Right atrium auricular region (tissue), 2 donors: ENCODE data around the gene XRCC5. TPM values are rescaled to one million over a fixed set of nuclear protein-coding genes. Genes with fewer than 3 reads are reported as not detected.

ENCODE experiments used
- DNase-seq: peaks from one replicate; pipeline ENCODE4 v3.0.0-alpha.2; 2019; ENCODE audit warnings: low spot score
- H3K27ac ChIP-seq, 2 donors: fragments of 200-600 bp; sonication (generic); 1 replicate in 1 of 2; 2 replicates in 1 of 2; pipeline ENCODE4 v1.5.1; 2016 to 2019
- H3K27me3 ChIP-seq, 2 donors: fragments of 200-600 bp; sonication (generic); one replicate each; pipeline versions ENCODE4 v1.5.1 to v1.6.0; 2017 to 2019
- H3K36me3 ChIP-seq: fragments of 200-600 bp; sonication (generic); one replicate; pipeline ENCODE4 v1.5.1; 2016
- H3K4me1 ChIP-seq, 2 donors: fragments of 200-600 bp; sonication (generic); one replicate each; pipeline versions ENCODE4 v1.5.1 to v1.6.0; 2017 to 2019
- H3K4me3 ChIP-seq, 2 donors: fragments of 200-600 bp; sonication (generic); 1 replicate in 1 of 2; 2 replicates in 1 of 2; pipeline ENCODE4 v1.5.1; 2017 to 2019; ENCODE audit warnings: mild to moderate bottlenecking in 1 of 2, moderate library complexity in 1 of 2
- H3K9me3 ChIP-seq, 2 donors: fragments of 200-600 bp; sonication (generic); one replicate each; pipeline ENCODE4 v1.5.1; 2019
- total RNA-seq, 2 donors: library from RNA; depleted of rRNA; stranded (reverse); fragments of >200 nt; gene quantifications; one replicate each; pipeline ENCODE4 v1.1.0, GENCODE V29; 2016
- TF ChIP-seq, protein P1 (sequence below), 2 donors: fragments of 200-600 bp; sonication (generic); IDR thresholded peaks; one replicate each; pipeline ENCODE4 v1.5.1; 2019; ENCODE audit warnings: antibody characterized with exemption in 2 of 2

Gene XRCC5
- total RNA-seq, 2 donors from 2014 or later, result 89.9 to 93.7 TPM

DNA sequence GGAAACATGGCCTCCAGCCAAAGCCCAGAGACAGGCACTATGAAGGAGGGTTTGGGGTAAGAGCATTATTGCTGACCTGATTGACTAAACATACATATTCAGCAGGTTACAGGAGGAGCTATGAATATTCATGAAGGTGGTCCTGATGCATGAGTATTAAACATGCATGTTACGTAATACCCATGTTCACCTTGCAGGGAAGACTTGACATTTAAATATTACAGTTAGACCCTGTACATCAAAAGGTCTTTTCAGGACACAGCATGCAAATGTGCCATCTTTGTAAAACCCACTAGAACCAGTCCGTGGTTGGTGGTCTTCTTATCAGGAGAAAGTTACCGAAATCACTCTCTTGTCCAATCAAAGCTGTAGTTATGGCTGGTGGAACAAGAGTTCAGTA lies 59.9 kb downstream of the XRCC5 start:
- no peak for DNase-seq
- H3K36me3 ChIP-seq, result peaks cover 36% of the 10 kb centered on the region
- H3K4me1 ChIP-seq, result no peaks in the 10 kb centered on the region
- H3K27ac ChIP-seq, result no peak overlapping the region
- TF ChIP-seq, protein P1, sequence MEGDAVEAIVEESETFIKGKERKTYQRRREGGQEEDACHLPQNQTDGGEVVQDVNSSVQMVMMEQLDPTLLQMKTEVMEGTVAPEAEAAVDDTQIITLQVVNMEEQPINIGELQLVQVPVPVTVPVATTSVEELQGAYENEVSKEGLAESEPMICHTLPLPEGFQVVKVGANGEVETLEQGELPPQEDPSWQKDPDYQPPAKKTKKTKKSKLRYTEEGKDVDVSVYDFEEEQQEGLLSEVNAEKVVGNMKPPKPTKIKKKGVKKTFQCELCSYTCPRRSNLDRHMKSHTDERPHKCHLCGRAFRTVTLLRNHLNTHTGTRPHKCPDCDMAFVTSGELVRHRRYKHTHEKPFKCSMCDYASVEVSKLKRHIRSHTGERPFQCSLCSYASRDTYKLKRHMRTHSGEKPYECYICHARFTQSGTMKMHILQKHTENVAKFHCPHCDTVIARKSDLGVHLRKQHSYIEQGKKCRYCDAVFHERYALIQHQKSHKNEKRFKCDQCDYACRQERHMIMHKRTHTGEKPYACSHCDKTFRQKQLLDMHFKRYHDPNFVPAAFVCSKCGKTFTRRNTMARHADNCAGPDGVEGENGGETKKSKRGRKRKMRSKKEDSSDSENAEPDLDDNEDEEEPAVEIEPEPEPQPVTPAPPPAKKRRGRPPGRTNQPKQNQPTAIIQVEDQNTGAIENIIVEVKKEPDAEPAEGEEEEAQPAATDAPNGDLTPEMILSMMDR (IDR thresholded peaks at IDR 0.05), result no peak
- H3K27me3 ChIP-seq, result no peaks in the 10 kb centered on the region
- no peak overlapping the region for H3K4me3 ChIP-seq
- H3K9me3 ChIP-seq, result no peaks in the 10 kb centered on the region

DNA sequence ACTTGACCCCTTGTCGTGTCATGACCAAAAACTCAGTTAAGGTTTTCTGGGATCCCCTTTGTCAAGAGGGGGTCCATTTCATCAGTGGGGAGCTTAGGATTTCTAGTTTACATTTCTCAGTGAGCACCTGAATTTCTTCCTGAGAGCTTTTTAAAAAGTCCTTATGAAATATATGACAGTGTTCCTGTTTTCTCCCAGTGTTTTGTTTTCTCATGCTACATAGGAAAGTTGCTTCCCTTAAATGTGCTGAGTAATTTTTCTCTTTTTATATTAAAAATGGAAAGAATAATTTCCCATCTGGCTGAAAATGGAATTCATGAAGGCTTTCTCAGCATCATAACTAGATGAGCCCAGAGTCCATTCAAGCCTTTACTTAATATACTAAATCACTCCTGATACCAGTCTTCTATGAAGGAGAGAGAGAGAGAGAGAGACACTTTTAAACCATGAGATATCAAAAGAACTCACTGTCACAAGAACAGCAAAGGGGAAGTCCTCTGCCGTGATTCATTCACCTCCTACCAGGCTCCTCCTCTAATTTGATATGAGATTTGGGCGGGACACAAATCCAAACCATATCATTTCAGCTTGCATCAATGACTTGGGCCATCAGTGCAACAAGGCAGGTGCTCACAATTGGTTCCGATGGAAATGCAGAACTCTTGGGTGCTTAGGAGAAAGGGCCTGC lies 61.1 kb downstream of the XRCC5 start:
- H3K27ac ChIP-seq, result no peak overlapping the region
- no peak for DNase-seq
- no peaks in the 10 kb centered on the region for H3K4me1 ChIP-seq
- H3K27me3 ChIP-seq, result no peaks in the 10 kb centered on the region
- peaks cover 36% of the 10 kb centered on the region for H3K36me3 ChIP-seq
- TF ChIP-seq, protein P1 (IDR thresholded peaks at IDR 0.05), result no peak
- H3K4me3 ChIP-seq, result no peak overlapping the region
- H3K9me3 ChIP-seq, result no peaks in the 10 kb centered on the region

DNA sequence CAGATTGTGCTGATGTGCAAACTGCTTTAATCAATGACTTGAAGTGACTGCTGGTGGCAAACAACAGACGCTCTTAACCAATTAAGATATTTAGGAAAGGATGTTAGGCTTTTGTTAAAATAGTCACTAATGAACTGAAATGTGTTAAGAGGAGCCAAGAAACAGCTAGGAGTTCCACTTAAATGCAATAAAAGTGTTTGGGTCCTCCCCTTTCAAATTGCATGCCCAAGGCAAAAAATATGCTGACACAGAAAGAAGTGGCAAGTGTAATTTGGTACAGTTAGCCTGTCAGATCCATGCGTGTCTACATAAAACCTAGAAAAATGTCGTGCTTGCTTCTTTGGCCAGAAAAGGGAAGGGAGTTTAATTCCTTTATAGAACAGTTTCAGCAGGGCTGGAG lies 61.9 kb downstream of the XRCC5 start:
- Histone ChIP-seq H3K36me3 (peaks cover 38% of the 10 kb centered on the region), H3K27me3 (no peaks in the 10 kb centered on the region), H3K4me1 (no peaks in the 10 kb centered on the region), H3K27ac (no peak overlapping the region), H3K4me3 (no peak overlapping the region), H3K9me3 (no peaks in the 10 kb centered on the region)
- TF ChIP-seq, protein P1 (IDR thresholded peaks at IDR 0.05), result no peak
- no peak for DNase-seq

DNA sequence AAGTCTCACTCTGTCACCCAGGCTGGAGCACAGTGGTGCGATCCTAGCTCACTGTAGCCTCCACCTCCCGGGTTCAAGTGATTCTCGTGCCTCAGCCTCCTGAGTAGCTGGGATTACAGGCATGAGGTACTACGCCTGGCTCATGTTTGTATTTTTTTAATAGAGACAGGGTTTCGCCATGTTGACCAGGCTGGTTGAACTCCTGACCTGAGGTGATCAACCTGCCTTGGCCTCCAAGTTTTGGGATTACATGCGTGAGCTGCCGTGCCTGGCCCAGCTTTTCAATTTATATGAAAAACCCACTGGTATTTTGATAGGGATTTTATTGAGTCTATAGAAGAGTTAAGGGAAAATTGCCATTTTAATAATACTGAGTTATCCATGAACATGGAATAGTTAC lies 63.3 kb downstream of the XRCC5 start:
- TF ChIP-seq, protein P1 (IDR thresholded peaks at IDR 0.05), result no peak
- no peaks in the 10 kb centered on the region for H3K9me3 ChIP-seq
- no peaks in the 10 kb centered on the region for H3K4me1 ChIP-seq
- peaks cover 38% of the 10 kb centered on the region for H3K36me3 ChIP-seq
- H3K4me3 ChIP-seq, result no peak overlapping the region
- H3K27me3 ChIP-seq, result no peaks in the 10 kb centered on the region
- no peak for DNase-seq
- no peak overlapping the region for H3K27ac ChIP-seq

DNA sequence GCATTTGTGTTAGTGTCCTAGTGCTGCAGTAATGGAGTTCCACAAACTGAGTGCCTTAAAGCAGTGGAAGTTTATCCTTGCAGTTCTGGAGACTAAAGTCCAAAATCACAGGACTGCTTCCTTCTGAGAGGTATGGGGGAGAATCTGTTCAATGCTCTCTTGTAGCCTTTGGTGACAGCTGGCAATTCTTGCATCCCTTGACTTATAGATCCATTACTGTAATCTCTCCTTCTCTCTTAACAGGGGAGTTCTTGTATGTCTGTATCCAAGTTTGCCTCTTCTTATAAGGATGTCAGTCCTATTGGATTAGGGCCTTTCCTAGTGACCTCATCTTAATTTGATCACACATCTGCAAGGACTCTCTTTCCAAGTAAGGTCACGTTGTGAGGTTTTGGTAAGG lies 69.9 kb downstream of the XRCC5 start:
- TF ChIP-seq, protein P1 (IDR thresholded peaks at IDR 0.05), result no peak
- Histone ChIP-seq H3K4me3 (no peak overlapping the region), H3K36me3 (peaks cover 17% of the 10 kb centered on the region), H3K27me3 (no peaks in the 10 kb centered on the region), H3K27ac (no peak overlapping the region), H3K4me1 (no peaks in the 10 kb centered on the region), H3K9me3 (no peaks in the 10 kb centered on the region)
- no peak for DNase-seq

DNA sequence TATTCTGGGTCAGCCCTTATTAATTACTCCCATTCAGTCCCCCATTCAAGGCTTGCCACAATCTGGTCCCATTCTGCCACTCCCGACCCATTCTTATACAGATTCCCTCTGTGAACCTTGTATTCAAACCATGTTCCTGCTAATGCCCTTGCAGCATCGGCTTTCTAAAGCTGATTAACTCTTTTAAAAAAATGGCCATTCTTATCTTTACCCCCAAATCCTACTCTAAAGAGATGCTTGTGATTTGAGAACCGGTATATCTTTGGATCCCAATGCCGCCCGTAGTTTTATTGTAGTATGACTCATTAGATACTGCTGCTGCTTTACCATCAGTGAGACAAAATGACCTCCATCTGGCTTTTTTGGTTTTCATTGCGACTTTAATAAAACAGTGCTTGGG lies 72.2 kb downstream of the XRCC5 start:
- Histone ChIP-seq H3K4me1 (no peaks in the 10 kb centered on the region), H3K27ac (no peak overlapping the region), H3K27me3 (no peaks in the 10 kb centered on the region), H3K9me3 (no peaks in the 10 kb centered on the region), H3K4me3 (no peak overlapping the region), H3K36me3 (peaks cover 9% of the 10 kb centered on the region)
- no peak for DNase-seq
- TF ChIP-seq, protein P1 (IDR thresholded peaks at IDR 0.05), result no peak
